ENCODE data around the gene SERPINB8. TPM values are rescaled to one million over a fixed set of nuclear protein-coding genes. Genes with fewer than 3 reads are reported as not detected.
"Not testable (repeated sequence)": the region's sequence is repeated elsewhere in the genome, so short reads cannot be mapped to it uniquely, and the experiment has no call there.

Gene SERPINB8
- 1.3 TPM for polyA plus RNA-seq (2013, experiment 1 of 4)
- polyA plus RNA-seq (2013, experiment 2 of 4) = 0.96 TPM
- polyA plus RNA-seq (2013, experiment 3 of 4) = 0.75 TPM
- polyA plus RNA-seq (2013, experiment 4 of 4) = 0.69 TPM

GRCh38 chr18:63969942-63970808, at the start of gene SERPINB8:
TSS of gene SERPINB8 (plus strand) at chr18:63970081. CDS start at chr18:63978309, 8,228 bp downstream.
- Histone ChIP-seq H3K4me1 (ENCODE audit: control insufficient read depth, insufficient read depth, low read length) (no peaks in the 10 kb centered on the region), H3K27me3 (ENCODE audit: control insufficient read depth, insufficient read depth, low read length, poor library complexity, severe bottlenecking) (peaks cover 12% of the 10 kb centered on the region), H3K9me3 (ENCODE audit: control insufficient read depth, low read length) (no peaks in the 10 kb centered on the region), H3K4me3 (ENCODE audit: insufficient read depth, low read depth, low read length) (peak within 1 kb of the TSS; percentile 76), H3K36me3 (ENCODE audit: control insufficient read depth, insufficient read depth, low read length) (no peaks in the 10 kb centered on the region), H3K27ac (ENCODE audit: insufficient read depth, low read depth, low read length, poor library complexity, severe bottlenecking) (peak within 1 kb of the TSS; percentile 92)
- WGBS, 2 experiments = 0 to 1% methylated on average over 62 of the region's 62 CpGs

- H3K36me3 ChIP-seq (ENCODE audit: control insufficient read depth, insufficient read depth, low read length) = no peaks in the 10 kb centered on the region
- 92 to 98% methylated on average over 2 of the region's 2 CpGs for WGBS, 2 experiments
- no peak overlapping the region for H3K27ac ChIP-seq (ENCODE audit: insufficient read depth, low read depth, low read length, poor library complexity, severe bottlenecking)
- H3K27me3 ChIP-seq (ENCODE audit: control insufficient read depth, insufficient read depth, low read length, poor library complexity, severe bottlenecking) = no peaks in the 10 kb centered on the region
- no peaks in the 10 kb centered on the region for H3K4me1 ChIP-seq (ENCODE audit: control insufficient read depth, insufficient read depth, low read length)
- no peak overlapping the region for H3K4me3 ChIP-seq (ENCODE audit: insufficient read depth, low read depth, low read length)
- no peaks in the 10 kb centered on the region for H3K9me3 ChIP-seq (ENCODE audit: control insufficient read depth, low read length)
Observed at GRCh38 chr18:63922049-63922448, 47.8 kb upstream of the SERPINB8 start.

GRCh38 chr18:63924551-63924950, 45.3 kb upstream of the SERPINB8 start:
- no peaks in the 10 kb centered on the region for H3K9me3 ChIP-seq (ENCODE audit: control insufficient read depth, low read length)
- H3K4me3 ChIP-seq (ENCODE audit: insufficient read depth, low read depth, low read length) = no peak overlapping the region
- H3K36me3 ChIP-seq (ENCODE audit: control insufficient read depth, insufficient read depth, low read length) = no peaks in the 10 kb centered on the region
- H3K4me1 ChIP-seq (ENCODE audit: control insufficient read depth, insufficient read depth, low read length) = no peaks in the 10 kb centered on the region
- H3K27me3 ChIP-seq (ENCODE audit: control insufficient read depth, insufficient read depth, low read length, poor library complexity, severe bottlenecking) = no peaks in the 10 kb centered on the region
- H3K27ac ChIP-seq (ENCODE audit: insufficient read depth, low read depth, low read length, poor library complexity, severe bottlenecking) = no peak overlapping the region
- WGBS, 2 experiments = 86 to 89% methylated on average over 1 of the region's 1 CpG

GRCh38 chr18:63928331-63928730, 41.5 kb upstream of the SERPINB8 start:
- 86 to 89% methylated on average over 5 to 8 of the region's 8 CpGs for WGBS, 2 experiments
- Histone ChIP-seq H3K4me3 (ENCODE audit: insufficient read depth, low read depth, low read length) (no peak overlapping the region), H3K9me3 (ENCODE audit: control insufficient read depth, low read length) (no peaks in the 10 kb centered on the region), H3K4me1 (ENCODE audit: control insufficient read depth, insufficient read depth, low read length) (no peaks in the 10 kb centered on the region), H3K36me3 (ENCODE audit: control insufficient read depth, insufficient read depth, low read length) (no peaks in the 10 kb centered on the region), H3K27ac (ENCODE audit: insufficient read depth, low read depth, low read length, poor library complexity, severe bottlenecking) (no peak overlapping the region), H3K27me3 (ENCODE audit: control insufficient read depth, insufficient read depth, low read length, poor library complexity, severe bottlenecking) (no peaks in the 10 kb centered on the region)

- not testable (repeated sequence) for H3K9me3 ChIP-seq (ENCODE audit: control insufficient read depth, low read length); H3K36me3 ChIP-seq (ENCODE audit: control insufficient read depth, insufficient read depth, low read length); H3K27ac ChIP-seq (ENCODE audit: insufficient read depth, low read depth, low read length, poor library complexity, severe bottlenecking); H3K4me3 ChIP-seq (ENCODE audit: insufficient read depth, low read depth, low read length); H3K4me1 ChIP-seq (ENCODE audit: control insufficient read depth, insufficient read depth, low read length); H3K27me3 ChIP-seq (ENCODE audit: control insufficient read depth, insufficient read depth, low read length, poor library complexity, severe bottlenecking)
Observed at GRCh38 chr18:63929369-63929768, 40.5 kb upstream of the SERPINB8 start.

- no peak overlapping the region for H3K4me3 ChIP-seq (ENCODE audit: insufficient read depth, low read depth, low read length)
- H3K4me1 ChIP-seq (ENCODE audit: control insufficient read depth, insufficient read depth, low read length) = no peaks in the 10 kb centered on the region
- peaks cover 5% of the 10 kb centered on the region for H3K27me3 ChIP-seq (ENCODE audit: control insufficient read depth, insufficient read depth, low read length, poor library complexity, severe bottlenecking)
- no peak overlapping the region for H3K27ac ChIP-seq (ENCODE audit: insufficient read depth, low read depth, low read length, poor library complexity, severe bottlenecking)
- H3K9me3 ChIP-seq (ENCODE audit: control insufficient read depth, low read length) = no peaks in the 10 kb centered on the region
- no peaks in the 10 kb centered on the region for H3K36me3 ChIP-seq (ENCODE audit: control insufficient read depth, insufficient read depth, low read length)
- 91 to 97% methylated on average over 3 of the region's 3 CpGs for WGBS, 2 experiments
Observed at GRCh38 chr18:63930773-63931354, 39.0 kb upstream of the SERPINB8 start.

- Histone ChIP-seq H3K4me1 (ENCODE audit: control insufficient read depth, insufficient read depth, low read length) (no peaks in the 10 kb centered on the region), H3K9me3 (ENCODE audit: control insufficient read depth, low read length) (no peaks in the 10 kb centered on the region), H3K27me3 (ENCODE audit: control insufficient read depth, insufficient read depth, low read length, poor library complexity, severe bottlenecking) (peaks cover 27% of the 10 kb centered on the region), H3K36me3 (ENCODE audit: control insufficient read depth, insufficient read depth, low read length) (no peaks in the 10 kb centered on the region), H3K4me3 (ENCODE audit: insufficient read depth, low read depth, low read length) (peak overlapping the region; percentile 51), H3K27ac (ENCODE audit: insufficient read depth, low read depth, low read length, poor library complexity, severe bottlenecking) (no peak overlapping the region)
- WGBS, 2 experiments = 8 to 9% methylated on average over 49 to 54 of the region's 54 CpGs
Observed at GRCh38 chr18:63936156-63936931, 33.5 kb upstream of the SERPINB8 start.

- H3K36me3 ChIP-seq (ENCODE audit: control insufficient read depth, insufficient read depth, low read length) = no peaks in the 10 kb centered on the region
- peak overlapping the region; percentile 51 for H3K4me3 ChIP-seq (ENCODE audit: insufficient read depth, low read depth, low read length)
- peaks cover 27% of the 10 kb centered on the region for H3K27me3 ChIP-seq (ENCODE audit: control insufficient read depth, insufficient read depth, low read length, poor library complexity, severe bottlenecking)
- no peaks in the 10 kb centered on the region for H3K9me3 ChIP-seq (ENCODE audit: control insufficient read depth, low read length)
- no peaks in the 10 kb centered on the region for H3K4me1 ChIP-seq (ENCODE audit: control insufficient read depth, insufficient read depth, low read length)
- H3K27ac ChIP-seq (ENCODE audit: insufficient read depth, low read depth, low read length, poor library complexity, severe bottlenecking) = no peak overlapping the region
- 74% methylated on average over 19 of the region's 19 CpGs for WGBS, 2 experiments
Observed at GRCh38 chr18:63936932-63937393, 32.9 kb upstream of the SERPINB8 start.

GRCh38 chr18:63940008-63940407, 29.9 kb upstream of the SERPINB8 start:
- Histone ChIP-seq H3K27me3 (ENCODE audit: control insufficient read depth, insufficient read depth, low read length, poor library complexity, severe bottlenecking) (peaks cover 22% of the 10 kb centered on the region), H3K4me3 (ENCODE audit: insufficient read depth, low read depth, low read length) (no peak overlapping the region), H3K4me1 (ENCODE audit: control insufficient read depth, insufficient read depth, low read length) (no peaks in the 10 kb centered on the region), H3K27ac (ENCODE audit: insufficient read depth, low read depth, low read length, poor library complexity, severe bottlenecking) (no peak overlapping the region), H3K9me3 (ENCODE audit: control insufficient read depth, low read length) (no peaks in the 10 kb centered on the region), H3K36me3 (ENCODE audit: control insufficient read depth, insufficient read depth, low read length) (no peaks in the 10 kb centered on the region)
- WGBS, 2 experiments = 95 to 96% methylated on average over 8 of the region's 8 CpGs

All from ectodermal cell (in vitro differentiated cells).